ENCODE data around the gene LRRTM3.

LRRTM3 gene

GRCh38 chr10:66934711-66935110 is 8.9 kb downstream of the LRRTM3 start:
- no peak for DNase-seq (ENCODE audit: low spot score)

- no peak for DNase-seq (ENCODE audit: low spot score)
Observed at GRCh38 chr10:66940965-66941364, 15.1 kb downstream of the LRRTM3 start.

- DNase-seq (ENCODE audit: low spot score) = no peak
Observed at GRCh38 chr10:66941491-66941890, 15.7 kb downstream of the LRRTM3 start.

GRCh38 chr10:66942407-66942806 is 16.6 kb downstream of the LRRTM3 start:
- DNase-seq (ENCODE audit: low spot score) = no peak

GRCh38 chr10:66943590-66943989 is 17.8 kb downstream of the LRRTM3 start:
- no peak for DNase-seq (ENCODE audit: low spot score)

GRCh38 chr10:66951896-66952295 is 26.1 kb downstream of the LRRTM3 start:
- DNase-seq (ENCODE audit: low spot score) = no peak

GRCh38 chr10:66958466-66958865 is 32.6 kb downstream of the LRRTM3 start:
- no peak for DNase-seq (ENCODE audit: low spot score)

- DNase-seq (ENCODE audit: low spot score) = no peak
Observed at GRCh38 chr10:66964946-66965345, 39.1 kb downstream of the LRRTM3 start.

GRCh38 chr10:66980246-66980815 is 54.5 kb downstream of the LRRTM3 start:
- DNase-seq (ENCODE audit: low spot score) = no peak

GRCh38 chr10:66981361-66982052 is 55.7 kb downstream of the LRRTM3 start:
- no peak for DNase-seq (ENCODE audit: low spot score)

- DNase-seq (ENCODE audit: low spot score) = no peak
Observed at GRCh38 chr10:66982053-66982420, 56.2 kb downstream of the LRRTM3 start.

GRCh38 chr10:66982792-66983474 is 57.1 kb downstream of the LRRTM3 start:
- DNase-seq (ENCODE audit: low spot score) = no peak

GRCh38 chr10:66983475-66983818 is 57.6 kb downstream of the LRRTM3 start:
- no peak for DNase-seq (ENCODE audit: low spot score)

GRCh38 chr10:66990143-66990830 is 64.5 kb downstream of the LRRTM3 start:
- no peak for DNase-seq (ENCODE audit: low spot score)

GRCh38 chr10:66996996-66997395 is 71.2 kb downstream of the LRRTM3 start:
- DNase-seq (ENCODE audit: low spot score) = no peak

GRCh38 chr10:66999762-67000545 is 74.1 kb downstream of the LRRTM3 start:
- DNase-seq (ENCODE audit: low spot score) = no peak

- no peak for DNase-seq (ENCODE audit: low spot score)
Observed at GRCh38 chr10:67004690-67005089, 78.9 kb downstream of the LRRTM3 start.

- DNase-seq (ENCODE audit: low spot score) = no peak
Observed at GRCh38 chr10:67005981-67006380, 80.1 kb downstream of the LRRTM3 start.

- no peak for DNase-seq (ENCODE audit: low spot score)
Observed at GRCh38 chr10:67011480-67011879, 85.6 kb downstream of the LRRTM3 start.

- no peak for DNase-seq (ENCODE audit: low spot score)
Observed at GRCh38 chr10:67011981-67012380, 86.1 kb downstream of the LRRTM3 start.

- DNase-seq (ENCODE audit: low spot score) = no peak
Observed at GRCh38 chr10:67015225-67015624, 89.4 kb downstream of the LRRTM3 start.

GRCh38 chr10:67017218-67017617 is 91.4 kb downstream of the LRRTM3 start:
- no peak for DNase-seq (ENCODE audit: low spot score)

Data from left forelimb (tissue), 1 donor.